Vagina (tissue), 2 donors: ENCODE data around the gene PPP1R3E.

Experiments used
- CTCF ChIP-seq, 3 experiments: fragments of 450-650 bp in 2 of 3; fragments of 200-600 bp in 1 of 3; sonication (generic) in 1 of 3; IDR thresholded peaks; one replicate each; pipeline ENCODE4 v1.5.1; 2017 to 2019; ENCODE audit warnings: antibody characterized with exemption in 3 of 3, mild to moderate bottlenecking in 2 of 3, moderate library complexity in 2 of 3
- POLR2A ChIP-seq, 2 donors: fragments of 450-650 bp; IDR thresholded peaks; one replicate each; pipeline ENCODE4 v1.6.1; 2017; ENCODE audit warnings: antibody characterized with exemption in 2 of 2, mild to moderate bottlenecking in 2 of 2, moderate library complexity in 2 of 2
- POLR2AphosphoS5 ChIP-seq, 2 donors: sonication (generic); formaldehyde crosslinking; IDR thresholded peaks; one replicate each; pipeline ENCODE4 v1.9.0; 2017; ENCODE audit warnings: antibody characterized with exemption in 2 of 2, mild to moderate bottlenecking in 2 of 2, low read depth in 1 of 2; ENCODE audit not compliant: insufficient read depth in 1 of 2

- TF ChIP-seq CTCF (IDR thresholded peaks at IDR 0.05): no peak
- no peak for TF ChIP-seq POLR2A (IDR thresholded peaks at IDR 0.05)
- no peak for TF ChIP-seq POLR2AphosphoS5 (IDR thresholded peaks at IDR 0.05; ENCODE audit: insufficient read depth in 1 of 2, low read depth in 1 of 2)
These were observed 43.5 kb upstream of the PPP1R3E start for GRCh38 chr14:23345987-23346692.
